ENCODE results near the gene MT1B.
A peak's percentile ranks its signal among the peaks of the same experiment; 100 is the strongest.
"Not testable (repeated sequence)": the region's sequence is repeated elsewhere in the genome, so short reads cannot be mapped to it uniquely, and the experiment has no call there.

MT1B gene

DNA sequence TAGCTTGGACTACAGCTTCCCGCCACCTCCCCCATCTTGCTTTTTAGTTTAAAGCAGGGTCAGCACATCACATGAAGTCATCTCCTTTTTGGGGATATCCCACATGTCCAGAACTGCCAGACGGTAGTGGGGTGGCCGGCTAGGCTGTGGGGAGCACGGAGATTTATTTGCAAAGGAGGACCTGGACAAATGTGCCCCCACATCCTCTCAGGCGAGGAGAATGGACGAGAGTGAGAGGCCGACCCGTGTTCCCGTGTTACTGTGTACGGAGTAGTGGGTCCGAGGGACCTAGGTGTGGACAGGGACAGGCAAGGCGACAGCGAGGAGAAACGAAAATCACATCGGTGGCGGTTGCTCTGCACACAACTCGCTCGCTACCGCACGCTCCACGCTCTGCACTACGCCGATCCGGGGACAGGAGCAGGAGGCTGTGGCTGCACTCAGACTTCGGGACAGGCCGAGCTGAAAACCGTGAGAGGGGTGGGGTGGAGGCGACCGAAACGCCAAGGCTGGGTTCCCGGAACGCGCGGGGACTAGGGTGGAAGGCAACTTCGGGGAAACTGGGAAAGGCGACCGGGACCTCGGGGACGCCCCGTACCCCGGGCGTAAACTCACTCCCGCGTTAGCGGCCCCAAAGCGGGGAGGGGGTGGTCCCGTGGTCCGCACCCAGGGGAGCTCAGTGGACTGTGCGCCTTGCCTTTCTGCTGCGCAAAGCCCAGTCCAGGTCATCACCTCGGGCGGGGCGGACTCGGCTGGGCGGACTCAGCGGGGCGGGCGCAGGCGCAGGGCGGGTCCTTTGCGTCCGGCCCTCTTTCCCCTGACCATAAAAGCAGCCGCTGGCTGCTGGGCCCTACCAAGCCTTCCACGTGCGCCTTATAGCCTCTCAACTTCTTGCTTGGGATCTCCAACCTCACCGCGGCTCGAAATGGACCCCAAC, 13.6 kb upstream of the MT1B start, which contains the start of gene MT1A:
Gene MT1A, plus strand, starts transcription at position 853 of the 937 bp plus-strand sequence. Its CDS starts 73 bp downstream, at position 926.
- DNase-seq (ENCODE audit: low read depth): peak; percentile 66

DNA sequence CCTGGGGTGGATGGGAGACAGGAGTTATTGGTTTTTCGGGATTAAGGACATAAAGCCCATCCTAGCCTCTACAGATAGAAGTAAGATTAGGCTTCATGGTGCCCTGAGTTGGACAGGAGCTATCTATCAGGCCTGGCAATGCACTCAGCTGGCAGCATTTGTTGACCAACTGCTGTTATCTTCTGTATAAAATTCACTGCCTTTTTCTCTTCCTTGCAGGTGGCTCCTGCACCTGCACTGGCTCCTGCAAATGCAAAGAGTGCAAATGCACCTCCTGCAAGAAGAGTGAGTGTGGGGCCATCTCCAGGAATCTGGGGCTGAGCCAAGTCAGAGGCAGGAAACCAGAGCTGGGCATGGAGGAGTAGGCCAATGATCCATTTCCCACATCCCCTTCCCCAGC, 12.6 kb upstream of the MT1B start:
- DNase-seq (ENCODE audit: low read depth): no peak

DNA sequence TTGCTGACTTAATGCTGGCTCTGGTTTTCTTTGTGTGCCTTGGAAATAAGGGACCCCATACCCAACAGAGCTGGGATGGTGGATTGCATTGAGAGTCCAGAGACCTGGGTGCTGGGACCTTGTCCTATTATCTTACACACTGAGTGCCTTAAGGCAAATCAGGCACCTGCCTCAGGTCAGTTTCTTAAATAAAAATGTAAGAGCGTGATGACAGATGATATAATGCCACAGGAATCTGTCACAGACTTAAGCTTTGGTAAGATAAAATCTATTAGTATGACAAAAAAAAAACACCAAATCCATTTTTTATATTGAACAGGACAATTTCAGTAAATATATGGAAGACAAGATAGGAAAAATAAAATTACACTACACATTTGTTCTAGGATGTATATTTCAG, 11.6 kb upstream of the MT1B start:
- no peak for DNase-seq (ENCODE audit: low read depth)

DNA sequence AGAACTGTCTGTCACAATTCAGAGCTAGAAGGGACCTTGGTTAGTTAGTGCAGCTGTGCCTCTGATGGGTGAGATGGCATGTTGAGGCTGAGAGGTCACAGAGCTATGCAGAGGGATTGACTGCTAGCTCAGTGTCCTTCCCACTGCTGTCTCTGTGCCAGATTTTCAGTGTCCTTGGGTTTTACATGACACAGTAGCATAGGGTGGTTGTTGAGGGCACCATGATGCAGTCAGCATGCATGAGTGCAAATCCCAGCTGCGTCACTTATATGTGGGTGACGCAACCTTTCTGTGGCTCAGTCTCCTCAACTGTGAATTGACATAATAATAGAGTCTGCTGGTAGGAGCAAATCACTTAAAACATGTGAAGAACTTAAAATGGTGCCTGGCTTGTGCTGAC, 10.5 kb upstream of the MT1B start:
- no peak for DNase-seq (ENCODE audit: low read depth)

- peak; percentile 58 for DNase-seq (ENCODE audit: low read depth)
Observed at GRCh38 chr16:56643080-56643778, 8.5 kb upstream of the MT1B start.

DNA sequence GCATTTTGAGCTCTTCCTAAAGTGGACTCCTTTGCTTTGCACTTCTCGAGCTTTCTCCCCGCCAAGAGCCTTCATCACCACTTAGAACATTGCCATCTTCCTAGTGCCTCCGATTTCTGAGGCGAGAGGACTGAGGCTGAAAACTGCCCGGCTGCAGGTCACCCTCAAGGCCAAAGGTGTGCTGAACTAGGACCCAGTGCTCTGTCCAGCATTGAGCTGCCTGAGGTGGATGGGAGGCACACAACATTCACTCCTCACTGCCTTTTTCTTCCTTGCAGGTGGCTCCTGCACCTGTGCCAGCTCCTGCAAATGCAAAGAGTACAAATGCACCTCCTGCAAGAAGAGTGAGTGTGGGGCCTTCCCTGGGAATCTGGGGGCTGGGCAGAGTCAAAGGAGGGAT, 7.9 kb upstream of the MT1B start:
- DNase-seq (ENCODE audit: low read depth): no peak

DNA sequence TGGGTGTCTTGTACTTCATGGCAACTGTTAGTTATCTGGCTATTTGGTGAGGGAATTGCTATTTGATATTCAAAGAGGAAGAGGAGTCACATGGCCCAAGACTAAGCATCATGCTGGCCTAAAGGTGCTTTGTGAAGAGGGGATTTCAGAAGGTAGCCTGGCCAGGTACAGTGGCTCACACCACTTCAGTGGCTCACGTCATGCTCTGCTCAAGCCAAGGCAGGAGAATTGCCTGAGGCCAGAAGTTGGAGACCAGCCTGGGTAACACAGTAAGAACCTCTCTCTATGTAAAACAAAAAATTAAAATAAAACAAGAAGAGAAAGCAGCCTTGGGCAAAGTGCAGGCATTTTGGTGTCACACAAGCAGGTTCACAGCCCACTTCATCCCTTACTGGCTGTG, 6.4 kb upstream of the MT1B start:
- DNase-seq (ENCODE audit: low read depth): no peak

GRCh38 chr16:56645838-56646237, 5.8 kb upstream of the MT1B start:
- DNase-seq (ENCODE audit: low read depth): no peak

DNA sequence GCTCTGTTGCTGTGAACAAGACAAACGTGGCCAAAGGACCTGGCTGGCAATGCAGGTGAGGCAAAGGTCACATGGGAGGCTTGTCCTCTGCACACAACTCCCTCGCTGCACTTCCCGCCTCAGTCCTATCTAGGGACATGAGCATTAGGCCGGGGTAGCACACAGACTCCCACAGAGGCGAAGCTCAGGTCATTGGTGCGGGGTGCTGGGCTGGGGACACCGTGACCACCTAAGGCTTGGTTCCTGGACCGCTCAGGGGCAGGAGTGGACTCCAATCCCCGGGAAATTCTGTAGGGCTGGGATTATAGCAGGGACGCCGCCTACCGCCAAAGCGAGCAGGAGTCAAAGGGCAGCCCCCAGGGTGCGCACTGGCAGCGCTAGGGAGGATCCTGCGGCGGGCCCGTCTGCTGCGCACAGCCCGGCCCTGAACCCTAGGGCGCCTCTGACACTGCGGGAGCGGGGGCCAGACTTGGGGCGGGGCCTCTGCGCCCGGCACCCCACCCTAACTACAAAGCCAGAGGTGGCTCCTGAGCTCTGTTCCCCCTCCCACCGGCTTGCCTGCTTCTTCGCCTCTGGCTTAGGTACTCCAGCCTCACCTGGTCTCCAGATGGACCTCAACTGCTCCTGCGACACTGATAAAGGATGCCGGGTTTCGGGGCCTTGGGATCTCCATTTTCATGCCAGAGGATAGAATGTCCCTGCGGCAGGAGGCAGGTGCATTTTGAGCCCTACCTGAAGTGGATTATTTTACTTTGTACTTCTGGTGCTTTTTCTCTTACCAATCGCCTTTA, 3.9 kb upstream of the MT1B start:
- no peak for DNase-seq (ENCODE audit: low read depth)

DNA sequence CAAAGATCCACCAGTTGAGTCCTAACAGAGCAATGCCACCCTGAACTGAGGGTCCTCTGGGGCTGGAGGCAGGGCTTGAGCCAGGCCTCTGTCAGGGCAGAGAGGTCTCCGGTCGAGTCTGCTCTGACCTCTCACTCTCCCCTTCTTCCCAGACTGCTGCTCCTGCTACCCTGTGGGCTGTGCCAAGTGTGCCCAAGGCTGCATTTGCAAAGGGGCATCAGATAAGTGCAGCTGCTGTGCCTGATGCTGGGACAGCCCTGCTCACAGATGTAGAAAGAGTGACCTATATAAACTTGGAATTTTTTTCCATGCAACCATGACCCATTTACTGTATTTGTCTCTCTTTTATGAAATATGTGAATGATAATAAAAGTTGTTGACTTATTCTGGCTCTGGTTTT, 2.4 kb upstream of the MT1B start:
- DNase-seq (ENCODE audit: low read depth): no peak

GRCh38 chr16:56649820-56650219, 1.9 kb upstream of the MT1B start:
- no peak for DNase-seq (ENCODE audit: low read depth)

DNA sequence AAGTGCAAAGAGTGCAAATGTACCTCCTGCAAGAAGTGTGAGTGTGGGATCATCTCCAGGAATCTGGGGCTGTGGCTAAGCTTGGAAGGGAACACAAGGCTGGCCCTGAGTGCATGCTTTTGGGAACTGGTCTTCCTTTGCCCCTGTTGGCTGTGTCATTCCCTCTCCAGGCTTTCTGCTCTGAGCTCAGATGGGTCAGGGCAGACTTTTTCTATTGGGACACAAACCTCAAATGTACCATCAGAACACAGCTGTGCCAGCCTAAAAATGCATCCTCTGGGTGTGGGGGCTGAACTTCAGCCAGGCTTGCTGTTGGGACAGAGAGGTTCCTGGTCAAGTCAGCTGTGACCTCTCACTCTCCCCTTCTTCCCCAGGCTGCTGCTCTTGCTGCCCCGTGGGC, 914 bp downstream of the MT1B start:
- no peak for DNase-seq (ENCODE audit: low read depth)

DNA sequence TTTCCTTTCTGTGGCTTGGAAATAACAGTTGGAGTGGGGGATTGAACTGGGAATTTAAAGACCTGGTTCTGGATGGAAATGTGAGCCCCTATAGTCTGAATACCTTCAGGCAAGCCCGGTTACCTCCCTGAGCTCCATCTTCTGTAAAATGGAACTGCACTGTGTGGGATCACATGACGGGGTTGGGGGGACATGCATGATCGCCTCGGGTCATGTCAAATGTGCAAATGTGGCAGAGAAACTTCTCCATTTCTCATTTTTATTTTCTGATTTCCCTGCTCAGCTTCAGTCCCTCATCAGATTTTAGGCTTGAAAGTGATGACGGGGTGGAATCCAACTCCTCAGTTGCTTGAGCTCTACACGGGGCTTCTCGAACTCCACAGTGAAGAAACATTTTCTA, 1.5 kb downstream of the MT1B start:
- DNase-seq (ENCODE audit: low read depth): no peak

DNA sequence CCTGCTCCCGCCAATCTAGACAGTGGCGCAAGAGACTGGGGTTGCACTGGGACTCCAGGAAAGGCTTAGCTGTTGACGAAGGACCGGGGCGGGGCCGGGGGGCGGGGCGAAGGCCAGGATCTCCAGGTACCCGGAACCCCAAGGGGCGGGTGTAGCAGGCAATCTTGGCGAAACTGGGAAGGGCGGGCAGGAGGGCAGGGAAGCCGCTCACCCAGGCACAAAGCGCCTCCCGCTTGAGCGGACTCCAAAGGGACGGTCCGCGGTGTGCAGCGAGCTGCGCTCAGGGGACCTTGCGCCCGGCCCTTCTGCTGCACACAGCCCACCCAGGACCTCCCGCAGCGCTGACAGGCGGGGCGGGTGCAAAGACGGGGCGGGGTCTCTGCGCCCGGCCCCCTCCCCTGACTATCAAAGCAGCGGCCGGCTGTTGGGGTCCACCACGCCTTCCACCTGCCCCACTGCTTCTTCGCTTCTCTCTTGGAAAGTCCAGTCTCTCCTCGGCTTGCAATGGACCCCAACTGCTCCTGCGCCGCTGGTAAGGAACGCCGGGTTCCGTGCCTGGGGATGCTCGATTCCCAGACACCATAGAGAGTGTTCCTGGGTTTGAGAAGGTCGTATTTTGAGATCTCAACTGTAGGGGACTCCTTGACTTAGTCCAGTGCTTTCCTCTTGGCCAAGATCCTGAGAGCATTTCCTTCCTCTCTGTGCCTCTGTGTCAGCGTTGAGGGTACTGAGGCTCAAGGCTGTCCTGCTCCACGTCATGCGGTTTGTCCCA, 6.1 kb downstream of the MT1B start, which contains the start of gene MT1F:
Gene MT1F, plus strand, starts transcription at position 405 of the 772 bp plus-strand sequence. Its CDS starts 100 bp downstream, at position 505.
- DNase-seq (ENCODE audit: low read depth): peak; percentile 31

DNA sequence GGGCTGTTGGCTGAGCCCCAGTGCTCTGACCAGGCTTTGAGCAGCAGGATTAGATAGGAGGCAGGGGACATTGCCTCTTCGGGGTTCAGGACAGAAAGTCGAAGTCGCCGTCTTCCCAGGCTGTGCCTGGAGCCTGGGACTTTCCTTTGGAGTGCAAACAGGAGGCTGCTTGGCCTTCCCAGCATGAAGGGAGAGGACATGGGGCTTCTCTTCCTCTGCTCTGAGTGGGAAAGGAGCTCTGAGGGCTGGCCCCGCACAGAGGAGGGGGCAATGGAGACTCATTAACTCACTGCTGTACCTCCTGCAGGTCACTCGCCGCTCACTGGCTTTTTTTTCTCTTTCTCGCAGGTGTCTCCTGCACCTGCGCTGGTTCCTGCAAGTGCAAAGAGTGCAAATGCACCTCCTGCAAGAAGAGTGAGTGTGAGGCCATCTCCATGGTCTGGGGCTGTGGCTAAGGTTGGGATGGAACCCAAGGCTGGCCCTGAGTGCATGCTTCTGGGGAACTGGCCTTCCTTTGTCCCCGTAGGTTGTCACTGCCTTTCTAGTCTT, 6.7 kb downstream of the MT1B start:
- DNase-seq (ENCODE audit: low read depth): no peak

DNA sequence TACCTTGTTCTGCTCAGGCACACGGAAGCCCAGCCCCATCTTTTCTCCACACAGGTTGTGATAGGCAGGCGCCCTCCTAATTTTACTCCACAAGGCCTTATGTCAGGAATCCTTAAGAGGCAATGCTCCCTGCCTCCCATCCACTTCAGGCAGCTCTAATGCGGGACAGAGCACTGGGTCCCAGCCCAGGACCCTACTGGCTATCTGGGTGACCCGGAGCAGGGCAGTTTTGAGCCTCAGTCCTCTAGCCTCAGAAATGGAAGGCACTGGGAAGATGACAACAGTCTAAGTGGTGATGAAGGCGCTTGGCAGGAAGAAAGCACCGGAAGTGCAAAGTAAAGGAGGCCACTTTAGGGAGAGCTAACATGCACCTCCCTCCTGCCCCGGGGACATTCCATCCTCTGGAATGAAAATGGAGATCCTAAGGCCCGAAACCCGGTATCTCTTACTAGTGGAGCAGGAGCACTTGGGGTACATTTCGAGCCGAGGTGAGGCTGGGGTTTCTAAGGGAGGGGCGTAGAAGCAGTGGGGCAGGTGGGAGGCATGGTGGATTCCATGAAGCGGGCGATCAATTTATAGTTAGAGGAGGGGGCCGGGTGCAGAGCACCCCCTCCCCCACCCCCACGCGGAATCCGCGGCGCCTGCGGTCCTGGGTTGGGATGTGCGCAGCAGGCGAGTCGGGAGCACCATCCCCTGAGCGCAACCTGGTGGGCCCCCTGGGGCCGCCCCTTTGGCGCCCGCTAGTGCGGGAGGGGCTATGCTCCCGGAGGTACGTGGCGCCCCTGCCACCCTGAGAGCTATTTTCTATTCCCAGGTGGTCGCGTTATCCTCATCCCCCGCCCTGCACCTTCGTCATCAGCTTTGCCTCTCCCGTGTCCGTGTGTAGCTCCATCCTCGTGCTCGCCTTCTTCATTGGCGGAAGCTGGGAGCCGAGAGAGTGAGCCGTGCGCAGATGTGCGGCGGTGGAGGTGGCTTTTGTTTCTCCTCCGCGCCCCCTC, 11.0 kb downstream of the MT1B start:
- no peak for DNase-seq (ENCODE audit: low read depth)

DNA sequence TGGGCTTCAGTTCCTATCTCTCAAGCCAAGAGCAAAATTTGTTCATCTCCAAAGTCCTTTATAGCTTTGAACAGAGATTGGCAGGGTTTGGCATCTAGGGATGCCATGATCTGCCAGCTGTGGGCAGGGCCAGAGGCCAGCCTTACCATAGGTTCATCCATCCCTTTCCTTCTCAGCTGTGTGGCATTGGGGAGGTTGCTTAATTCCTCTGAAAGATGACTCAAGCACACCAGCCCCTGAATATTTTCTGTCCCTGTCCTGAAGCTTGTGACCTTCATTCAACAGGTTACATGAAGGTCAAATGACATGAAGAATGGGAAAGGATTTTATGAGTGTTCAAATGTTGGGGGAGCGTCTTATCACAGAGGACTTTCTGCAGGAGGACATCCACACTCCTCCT, 12.8 kb downstream of the MT1B start:
- DNase-seq (ENCODE audit: low read depth): no peak

GRCh38 chr16:56665286-56666261, 13.9 kb downstream of the MT1B start:
- DNase-seq (ENCODE audit: low read depth): not testable (repeated sequence)

Measured in iris pigment epithelial cell (primary cell).